GM21526 (cell line): ENCODE measurements around the gene RCL1.
"Not testable (repeated sequence)": the region's sequence is repeated elsewhere in the genome, so short reads cannot be mapped to it uniquely, and the experiment has no call there.

Experiments used
- ATAC-seq: cut with Tn5 transposase; IDR thresholded peaks from one replicate; pipeline ENCODE4 v1.9.1; 2021; ENCODE audit warnings: moderate library complexity; ENCODE audit not compliant: unreplicated experiment, low FRiP score

RCL1 gene

GRCh38 chr9:4864698-4865097 lies 72.0 kb downstream of the RCL1 start:
- no peak for ATAC-seq

- ATAC-seq = no peak
These were observed 72.9 kb downstream of the RCL1 start for GRCh38 chr9:4865681-4866080.

- no peak for ATAC-seq
These were observed 73.7 kb downstream of the RCL1 start for GRCh38 chr9:4866239-4866969.

GRCh38 chr9:4873066-4873465 lies 80.3 kb downstream of the RCL1 start:
- ATAC-seq = no peak

- no peak for ATAC-seq
These were observed 82.8 kb downstream of the RCL1 start for GRCh38 chr9:4875559-4875958.

GRCh38 chr9:4879115-4879558 lies 86.4 kb downstream of the RCL1 start:
- no peak for ATAC-seq

GRCh38 chr9:4883326-4883873 lies 90.7 kb downstream of the RCL1 start:
- no peak for ATAC-seq

GRCh38 chr9:4886698-4887097 lies 94.0 kb downstream of the RCL1 start:
- ATAC-seq = peak; percentile 47

- no peak for ATAC-seq
These were observed 94.8 kb downstream of the RCL1 start for GRCh38 chr9:4887556-4887955.

- ATAC-seq = no peak
These were observed 97.5 kb downstream of the RCL1 start for GRCh38 chr9:4890242-4890641.

GRCh38 chr9:4890929-4891328 lies 98.2 kb downstream of the RCL1 start:
- no peak for ATAC-seq

- no peak for ATAC-seq
These were observed 98.9 kb downstream of the RCL1 start for GRCh38 chr9:4891674-4892073.

- ATAC-seq = no peak
These were observed 99.9 kb downstream of the RCL1 start for GRCh38 chr9:4892501-4893194.

GRCh38 chr9:4894076-4894475 lies 101.3 kb downstream of the RCL1 start:
- ATAC-seq = no peak

- not testable (repeated sequence) for ATAC-seq
These were observed 107.1 kb downstream of the RCL1 start for GRCh38 chr9:4899853-4900252.

- ATAC-seq = not testable (repeated sequence)
These were observed 108.8 kb downstream of the RCL1 start for GRCh38 chr9:4901401-4902134.

GRCh38 chr9:4902135-4902475 lies 109.4 kb downstream of the RCL1 start:
- ATAC-seq = no peak

GRCh38 chr9:4904322-4905134 lies 111.8 kb downstream of the RCL1 start:
- ATAC-seq = no peak

GRCh38 chr9:4905135-4905490 lies 112.4 kb downstream of the RCL1 start:
- no peak for ATAC-seq
